IPS DF 6.9 (cell line): Measurements from ENCODE around the gene LDLRAD3.

Experiments
- DNase-seq: peaks from one replicate; pipeline ENCODE4 v3.0.0-alpha.2; 2013; ENCODE audit warnings: low read depth, low spot score
- H3K27ac ChIP-seq: one replicate; pipeline ENCODE4 v1.5.1; 2013; ENCODE audit warnings: low read length, control low read depth
- H3K27me3 ChIP-seq: 2 replicates; pipeline ENCODE4 v1.6.1; 2013; ENCODE audit warnings: mild to moderate bottlenecking, low read length; ENCODE audit not compliant: control insufficient read depth, insufficient read depth
- H3K36me3 ChIP-seq: 2 replicates; pipeline ENCODE4 v1.6.1; 2013; ENCODE audit warnings: low read length; ENCODE audit not compliant: control insufficient read depth, insufficient read depth
- H3K4me1 ChIP-seq: 2 replicates; pipeline ENCODE4 v1.6.1; 2013; ENCODE audit warnings: low read length; ENCODE audit not compliant: control insufficient read depth, insufficient read depth
- H3K4me3 ChIP-seq: 2 replicates; pipeline ENCODE4 v1.5.1; 2013; ENCODE audit warnings: mild to moderate bottlenecking, low read length
- H3K9me3 ChIP-seq: 2 replicates; pipeline ENCODE4 v1.6.1; 2013; ENCODE audit warnings: low read length, inconsistent platforms; ENCODE audit not compliant: control insufficient read depth, insufficient read depth
- WGBS: extraction: QIAGEN DNeasy Blood & Tissue Kit; methylation state at CpG from one replicate; pipeline ENCODE4 v1.1.7; 2013; ENCODE audit warnings: mixed read lengths, missing lambda C conversion rate; ENCODE audit not compliant: insufficient read length, insufficient coverage; 5-methylcytosine and 5-hydroxymethylcytosine counted together

Gene LDLRAD3

GRCh38 chr11:36196411-36196998 lies 252.6 kb downstream of the LDLRAD3 start:
- Histone ChIP-seq H3K9me3 (no peaks in the 10 kb centered on the region), H3K27ac (no peak overlapping the region), H3K27me3 (no peaks in the 10 kb centered on the region), H3K4me1 (no peaks in the 10 kb centered on the region), H3K4me3 (no peak overlapping the region), H3K36me3 (no peaks in the 10 kb centered on the region)
- DNase-seq: no peak
- WGBS: no CpG with 5 or more reads among the region's 7 CpGs

- H3K27me3 ChIP-seq: no peaks in the 10 kb centered on the region; the same call in 1 of the 2 replicates
- H3K27ac ChIP-seq: no peak overlapping the region
- H3K4me3 ChIP-seq: no peak overlapping the region
- no peaks in the 10 kb centered on the region for H3K9me3 ChIP-seq
- H3K4me1 ChIP-seq: no peaks in the 10 kb centered on the region
- no peak for DNase-seq
- no peaks in the 10 kb centered on the region for H3K36me3 ChIP-seq
- no CpG with 5 or more reads among the region's 3 CpGs for WGBS
Measured at GRCh38 chr11:36201411-36201810, 257.5 kb downstream of the LDLRAD3 start.

- H3K9me3 ChIP-seq: no peaks in the 10 kb centered on the region
- no peaks in the 10 kb centered on the region; the same call in 1 of the 2 replicates for H3K27me3 ChIP-seq
- WGBS: no CpG with 5 or more reads among the region's 3 CpGs
- H3K4me3 ChIP-seq: no peak overlapping the region
- no peaks in the 10 kb centered on the region for H3K36me3 ChIP-seq
- no peak overlapping the region for H3K27ac ChIP-seq
- no peaks in the 10 kb centered on the region for H3K4me1 ChIP-seq
- no peak for DNase-seq
Measured at GRCh38 chr11:36205536-36205935, 261.7 kb downstream of the LDLRAD3 start.

- Histone ChIP-seq H3K4me1 (no peaks in the 10 kb centered on the region), H3K27me3 (no peaks in the 10 kb centered on the region), H3K9me3 (no peaks in the 10 kb centered on the region), H3K36me3 (no peaks in the 10 kb centered on the region), H3K4me3 (no peak overlapping the region), H3K27ac (no peak overlapping the region)
- DNase-seq: no peak
- WGBS: no CpG with 5 or more reads among the region's 2 CpGs
Measured at GRCh38 chr11:36210529-36210928, 266.7 kb downstream of the LDLRAD3 start.

- no peaks in the 10 kb centered on the region for H3K36me3 ChIP-seq
- no peak for DNase-seq
- H3K4me3 ChIP-seq: no peak overlapping the region
- no peaks in the 10 kb centered on the region for H3K9me3 ChIP-seq
- H3K4me1 ChIP-seq: no peaks in the 10 kb centered on the region
- H3K27ac ChIP-seq: no peak overlapping the region
- H3K27me3 ChIP-seq: no peaks in the 10 kb centered on the region
- WGBS: no CpG with 5 or more reads among the region's 8 CpGs
Measured at GRCh38 chr11:36211761-36212430, 268.0 kb downstream of the LDLRAD3 start.

- H3K4me1 ChIP-seq: no peaks in the 10 kb centered on the region
- no peaks in the 10 kb centered on the region for H3K36me3 ChIP-seq
- no peaks in the 10 kb centered on the region for H3K9me3 ChIP-seq
- H3K4me3 ChIP-seq: no peak overlapping the region
- no peak overlapping the region for H3K27ac ChIP-seq
- no peak for DNase-seq
- WGBS: no CpG with 5 or more reads among the region's 7 CpGs
- H3K27me3 ChIP-seq: no peaks in the 10 kb centered on the region
Measured at GRCh38 chr11:36212564-36213392, 268.9 kb downstream of the LDLRAD3 start.

- H3K4me3 ChIP-seq: no peak overlapping the region
- no peak overlapping the region for H3K27ac ChIP-seq
- H3K9me3 ChIP-seq: no peaks in the 10 kb centered on the region
- no peaks in the 10 kb centered on the region for H3K4me1 ChIP-seq
- no peaks in the 10 kb centered on the region for H3K36me3 ChIP-seq
- no CpG with 5 or more reads among the region's 7 CpGs for WGBS
- H3K27me3 ChIP-seq: no peaks in the 10 kb centered on the region
- DNase-seq: no peak
Measured at GRCh38 chr11:36213393-36213840, 269.6 kb downstream of the LDLRAD3 start.

GRCh38 chr11:36214480-36214879 lies 270.6 kb downstream of the LDLRAD3 start:
- Histone ChIP-seq H3K36me3 (no peaks in the 10 kb centered on the region), H3K4me3 (no peak overlapping the region), H3K4me1 (no peaks in the 10 kb centered on the region), H3K27ac (no peak overlapping the region), H3K27me3 (no peaks in the 10 kb centered on the region), H3K9me3 (no peaks in the 10 kb centered on the region)
- WGBS: no CpG with 5 or more reads among the region's 3 CpGs
- DNase-seq: no peak

GRCh38 chr11:36214976-36215692 lies 271.3 kb downstream of the LDLRAD3 start:
- H3K4me3 ChIP-seq: no peak overlapping the region
- no peaks in the 10 kb centered on the region for H3K36me3 ChIP-seq
- no peaks in the 10 kb centered on the region for H3K4me1 ChIP-seq
- no peak overlapping the region for H3K27ac ChIP-seq
- H3K9me3 ChIP-seq: no peaks in the 10 kb centered on the region
- H3K27me3 ChIP-seq: no peaks in the 10 kb centered on the region
- DNase-seq: no peak
- WGBS: 100% methylated on average over 2 of the region's 13 CpGs

GRCh38 chr11:36215693-36216060 lies 271.8 kb downstream of the LDLRAD3 start:
- Histone ChIP-seq H3K27ac (no peak overlapping the region), H3K27me3 (no peaks in the 10 kb centered on the region), H3K4me3 (no peak overlapping the region), H3K9me3 (no peaks in the 10 kb centered on the region), H3K36me3 (no peaks in the 10 kb centered on the region), H3K4me1 (no peaks in the 10 kb centered on the region)
- DNase-seq: no peak
- WGBS: no CpG with 5 or more reads among the region's 7 CpGs
